ENCODE measurements around the gene ITGB2.

ITGB2 gene

GRCh38 chr21:44844256-44844655, 76.4 kb downstream of the ITGB2 start:
- no peaks in the 10 kb centered on the region for H4K20me1 ChIP-seq (ENCODE audit: insufficient read depth, low read length)
- H2AFZ ChIP-seq (ENCODE audit: low read depth, low read length), result no peak overlapping the region
- no peak overlapping the region for H3K4me2 ChIP-seq (ENCODE audit: low read length)
- H3K9ac ChIP-seq (ENCODE audit: low read length), result no peak overlapping the region
- H3K4me1 ChIP-seq (ENCODE audit: low read length), result no peaks in the 10 kb centered on the region
- no peaks in the 10 kb centered on the region for H3K79me2 ChIP-seq (ENCODE audit: low read length)
- H3K4me3 ChIP-seq (ENCODE audit: low read length), result no peak overlapping the region
- H3K27ac ChIP-seq (ENCODE audit: low read length), result no peak overlapping the region
- TF ChIP-seq EZH2phosphoT487 (IDR thresholded peaks at IDR 0.05; ENCODE audit: low read depth) (no peak), CTCF (IDR thresholded peaks at IDR 0.05; ENCODE audit: low read depth, low read length) (no peak)
- no peaks in the 10 kb centered on the region; the same call in 1 of the 2 replicates for H3K27me3 ChIP-seq (ENCODE audit: low read depth, low read length)
- H3K9me3 ChIP-seq (ENCODE audit: insufficient read depth, low read length), result no peaks in the 10 kb centered on the region
- H3K36me3 ChIP-seq (replicated peaks; ENCODE audit: low read depth, low read length), result no peaks in the 10 kb centered on the region

- Histone ChIP-seq H3K79me2 (ENCODE audit: low read length) (no peaks in the 10 kb centered on the region), H3K4me2 (ENCODE audit: low read length) (no peak overlapping the region), H3K4me1 (ENCODE audit: low read length) (no peaks in the 10 kb centered on the region), H3K27me3 (ENCODE audit: low read depth, low read length) (no peaks in the 10 kb centered on the region; the same call in 1 of the 2 replicates), H3K9me3 (ENCODE audit: insufficient read depth, low read length) (no peaks in the 10 kb centered on the region), H2AFZ (ENCODE audit: low read depth, low read length) (no peak overlapping the region), H3K9ac (ENCODE audit: low read length) (no peak overlapping the region), H3K27ac (ENCODE audit: low read length) (no peak overlapping the region), H3K4me3 (ENCODE audit: low read length) (no peak overlapping the region), H3K36me3 (replicated peaks; ENCODE audit: low read depth, low read length) (no peaks in the 10 kb centered on the region), H4K20me1 (ENCODE audit: insufficient read depth, low read length) (no peaks in the 10 kb centered on the region)
- TF ChIP-seq CTCF (IDR thresholded peaks at IDR 0.05; ENCODE audit: low read depth, low read length) (no peak), EZH2phosphoT487 (IDR thresholded peaks at IDR 0.05; ENCODE audit: low read depth) (no peak)
Observed at GRCh38 chr21:44842721-44843445, 77.8 kb downstream of the ITGB2 start.

- Histone ChIP-seq H3K9me3 (ENCODE audit: insufficient read depth, low read length) (no peaks in the 10 kb centered on the region), H3K27me3 (ENCODE audit: low read depth, low read length) (no peaks in the 10 kb centered on the region; the same call in 1 of the 2 replicates), H3K9ac (ENCODE audit: low read length) (no peak overlapping the region), H3K36me3 (replicated peaks; ENCODE audit: low read depth, low read length) (no peaks in the 10 kb centered on the region), H3K4me3 (ENCODE audit: low read length) (no peak overlapping the region), H3K27ac (ENCODE audit: low read length) (no peak overlapping the region), H4K20me1 (ENCODE audit: insufficient read depth, low read length) (no peaks in the 10 kb centered on the region), H3K79me2 (ENCODE audit: low read length) (no peaks in the 10 kb centered on the region), H3K4me2 (ENCODE audit: low read length) (no peak overlapping the region), H3K4me1 (ENCODE audit: low read length) (no peaks in the 10 kb centered on the region), H2AFZ (ENCODE audit: low read depth, low read length) (no peak overlapping the region)
- TF ChIP-seq CTCF (IDR thresholded peaks at IDR 0.05; ENCODE audit: low read depth, low read length) (no peak), EZH2phosphoT487 (IDR thresholded peaks at IDR 0.05; ENCODE audit: low read depth) (no peak)
Observed at GRCh38 chr21:44842087-44842486, 78.6 kb downstream of the ITGB2 start.

- Histone ChIP-seq H3K9me3 (ENCODE audit: insufficient read depth, low read length) (no peaks in the 10 kb centered on the region), H4K20me1 (ENCODE audit: insufficient read depth, low read length) (no peaks in the 10 kb centered on the region), H3K79me2 (ENCODE audit: low read length) (no peaks in the 10 kb centered on the region), H3K36me3 (replicated peaks; ENCODE audit: low read depth, low read length) (no peaks in the 10 kb centered on the region), H3K4me2 (ENCODE audit: low read length) (no peak overlapping the region), H3K9ac (ENCODE audit: low read length) (no peak overlapping the region), H3K27me3 (ENCODE audit: low read depth, low read length) (no peaks in the 10 kb centered on the region; the same call in 1 of the 2 replicates), H3K4me1 (ENCODE audit: low read length) (no peaks in the 10 kb centered on the region), H3K4me3 (ENCODE audit: low read length) (no peak overlapping the region), H3K27ac (ENCODE audit: low read length) (no peak overlapping the region), H2AFZ (ENCODE audit: low read depth, low read length) (no peak overlapping the region)
- TF ChIP-seq EZH2phosphoT487 (IDR thresholded peaks at IDR 0.05; ENCODE audit: low read depth) (no peak), CTCF (IDR thresholded peaks at IDR 0.05; ENCODE audit: low read depth, low read length) (no peak)
Observed at GRCh38 chr21:44840771-44841170, 79.9 kb downstream of the ITGB2 start.

Data from OCI-LY3 (cell line).